Body of pancreas (tissue), 4 donors: Measurements from ENCODE around the gene IL21R. TPM values are rescaled to one million over a fixed set of nuclear protein-coding genes. Genes with fewer than 3 reads are reported as not detected.

Experiments used
- ATAC-seq: fragments of 150-250 bp; one replicate; pipeline ENCODE4 v1.9.1; 2016
- DNase-seq, 4 donors: peaks; one replicate each; pipeline ENCODE4 v3.0.0-alpha.2; 2019
- H3K27ac ChIP-seq, 4 donors: fragments of 200-600 bp; sonication (generic); 1 replicate in 3 of 4; 2 replicates in 1 of 4; pipeline versions ENCODE4 v1.5.1 to v1.6.1; 2016 to 2019; ENCODE audit warnings: mild to moderate bottlenecking in 1 of 4, mixed read lengths in 1 of 4, moderate library complexity in 1 of 4
- H3K27me3 ChIP-seq, 2 donors: fragments of 200-600 bp; sonication (generic); one replicate each; pipeline ENCODE4 v1.6.0; 2016; ENCODE audit warnings: mild to moderate bottlenecking in 1 of 2
- H3K36me3 ChIP-seq, 2 donors: fragments of 200-600 bp; sonication (generic); replicated peaks in 1 of 2; 2 replicates each; pipeline ENCODE4 v1.5.1; 2016; ENCODE audit warnings: low read depth in 2 of 2; ENCODE audit not compliant: insufficient read depth in 1 of 2
- H3K4me1 ChIP-seq: fragments of 200-600 bp; sonication (generic); one replicate; pipeline ENCODE4 v1.6.0; 2016
- H3K4me3 ChIP-seq, 2 donors: fragments of 200-600 bp; sonication (generic); 1 replicate in 1 of 2; 2 replicates in 1 of 2; pipeline ENCODE4 v1.5.1; 2016 to 2019
- H3K9me3 ChIP-seq, 3 donors: fragments of 200-600 bp; sonication (generic); 1 replicate in 2 of 3; 2 replicates in 1 of 3; pipeline ENCODE4 v1.5.1; 2016
- POLR2A ChIP-seq, 3 donors: fragments of 450-650 bp; IDR thresholded peaks; one replicate each; pipeline ENCODE4 v1.6.1; 2016; ENCODE audit warnings: antibody characterized with exemption in 3 of 3, mild to moderate bottlenecking in 2 of 3
- WGBS, 2 donors: methylation state at CpG; one replicate each; pipeline ENCODE4 v1.1.5; 2017; 5-methylcytosine and 5-hydroxymethylcytosine counted together
- intact Hi-C: fragments of 100-400 bp; cut with DNase I; formaldehyde crosslinking; loops from one replicate; pipeline ENCODE4 v1.15.1; 2023
- total RNA-seq, 2 donors: library from RNA; depleted of rRNA; stranded (reverse); fragments of >200 nt; gene quantifications; one replicate each; pipeline ENCODE4 v1.1.0, GENCODE V29; 2016
- TF ChIP-seq, protein P1 (sequence below), 7 experiments: fragments of 450-650 bp in 4 of 7; fragments of 200-600 bp in 3 of 7; sonication (generic) in 3 of 7; IDR thresholded peaks; one replicate each; pipeline ENCODE4 v1.5.1; 2016 to 2019; ENCODE audit warnings: antibody characterized with exemption in 7 of 7

Gene IL21R
- total RNA-seq, 2 donors from 2014 or later, result 0.26 TPM; not detected in 1

- H3K27ac ChIP-seq, result no peak overlapping the region
- no peaks in the 10 kb centered on the region for H3K9me3 ChIP-seq
- H3K4me3 ChIP-seq, result no peak overlapping the region
- TF ChIP-seq POLR2A (IDR thresholded peaks at IDR 0.05), result no peak
- TF ChIP-seq, protein P1, sequence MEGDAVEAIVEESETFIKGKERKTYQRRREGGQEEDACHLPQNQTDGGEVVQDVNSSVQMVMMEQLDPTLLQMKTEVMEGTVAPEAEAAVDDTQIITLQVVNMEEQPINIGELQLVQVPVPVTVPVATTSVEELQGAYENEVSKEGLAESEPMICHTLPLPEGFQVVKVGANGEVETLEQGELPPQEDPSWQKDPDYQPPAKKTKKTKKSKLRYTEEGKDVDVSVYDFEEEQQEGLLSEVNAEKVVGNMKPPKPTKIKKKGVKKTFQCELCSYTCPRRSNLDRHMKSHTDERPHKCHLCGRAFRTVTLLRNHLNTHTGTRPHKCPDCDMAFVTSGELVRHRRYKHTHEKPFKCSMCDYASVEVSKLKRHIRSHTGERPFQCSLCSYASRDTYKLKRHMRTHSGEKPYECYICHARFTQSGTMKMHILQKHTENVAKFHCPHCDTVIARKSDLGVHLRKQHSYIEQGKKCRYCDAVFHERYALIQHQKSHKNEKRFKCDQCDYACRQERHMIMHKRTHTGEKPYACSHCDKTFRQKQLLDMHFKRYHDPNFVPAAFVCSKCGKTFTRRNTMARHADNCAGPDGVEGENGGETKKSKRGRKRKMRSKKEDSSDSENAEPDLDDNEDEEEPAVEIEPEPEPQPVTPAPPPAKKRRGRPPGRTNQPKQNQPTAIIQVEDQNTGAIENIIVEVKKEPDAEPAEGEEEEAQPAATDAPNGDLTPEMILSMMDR (IDR thresholded peaks at IDR 0.05), result no peak
- WGBS, 2 donors, result 69 to 72% methylated on average over 14 to 20 of the region's 20 CpGs
- intact Hi-C loops, result no loop called here
- ATAC-seq (no peak), DNase-seq (no peak)
- no peaks in the 10 kb centered on the region for H3K27me3 ChIP-seq
- H3K36me3 ChIP-seq, result no peaks in the 10 kb centered on the region
- H3K4me1 ChIP-seq, result no peaks in the 10 kb centered on the region
Measured at GRCh38 chr16:27402964-27403600, 1.1 kb downstream of the IL21R start.

DNA sequence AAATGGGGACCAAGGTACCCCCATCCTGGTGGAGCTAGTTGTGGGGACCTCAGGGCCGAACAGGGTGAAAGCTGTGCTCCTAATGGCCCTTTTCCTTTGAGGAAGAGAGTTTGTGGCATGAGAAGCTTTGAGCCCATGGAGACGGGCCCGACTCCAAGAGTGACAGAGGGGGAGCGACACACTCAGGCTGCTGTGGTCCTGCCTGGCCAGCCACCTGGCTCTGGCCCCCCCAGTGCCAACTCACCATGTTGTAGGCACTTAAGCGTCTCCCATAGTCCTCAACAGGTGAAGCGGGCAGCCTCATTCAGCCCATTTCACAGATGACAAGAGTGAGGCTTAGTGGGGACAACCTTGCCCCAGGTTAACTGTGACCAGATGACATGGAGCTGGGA lies 1.6 kb downstream of the IL21R start:
- H3K36me3 ChIP-seq, result no peaks in the 10 kb centered on the region
- 65 to 67% methylated on average over 2 to 6 of the region's 6 CpGs for WGBS, 2 donors
- intact Hi-C loops, result no loop called here
- no peak overlapping the region for H3K4me3 ChIP-seq
- no peak for DNase-seq
- H3K27ac ChIP-seq, result no peak overlapping the region
- no peaks in the 10 kb centered on the region for H3K9me3 ChIP-seq
- TF ChIP-seq POLR2A (IDR thresholded peaks at IDR 0.05), result no peak
- TF ChIP-seq, protein P1 (IDR thresholded peaks at IDR 0.05), result no peak
- ATAC-seq, result no peak
- no peaks in the 10 kb centered on the region for H3K27me3 ChIP-seq
- H3K4me1 ChIP-seq, result no peaks in the 10 kb centered on the region

- DNase-seq, result no peak
- Histone ChIP-seq H3K4me3 (no peak overlapping the region), H3K27ac (no peak overlapping the region), H3K9me3 (no peaks in the 10 kb centered on the region), H3K36me3 (no peaks in the 10 kb centered on the region), H3K4me1 (no peaks in the 10 kb centered on the region), H3K27me3 (no peaks in the 10 kb centered on the region)
- TF ChIP-seq, protein P1 (IDR thresholded peaks at IDR 0.05), result no peak
- no peak for TF ChIP-seq POLR2A (IDR thresholded peaks at IDR 0.05)
- intact Hi-C loops, result no loop called here
- ATAC-seq, result no peak
- 71 to 78% methylated on average over 6 to 10 of the region's 10 CpGs for WGBS, 2 donors
Measured at GRCh38 chr16:27404163-27404823, 2.3 kb downstream of the IL21R start.

- H3K9me3 ChIP-seq, result no peaks in the 10 kb centered on the region
- H3K27ac ChIP-seq, result no peak overlapping the region
- 44 to 48% methylated on average over 16 of the region's 19 CpGs for WGBS, 2 donors
- TF ChIP-seq POLR2A (IDR thresholded peaks at IDR 0.05), result no peak
- TF ChIP-seq, protein P1 (IDR thresholded peaks at IDR 0.05), result no peak
- no peaks in the 10 kb centered on the region for H3K4me1 ChIP-seq
- no peak for ATAC-seq
- H3K4me3 ChIP-seq, result no peak overlapping the region
- H3K27me3 ChIP-seq, result no peaks in the 10 kb centered on the region
- DNase-seq, result no peak
- intact Hi-C loops, result no loop called here
- H3K36me3 ChIP-seq, result no peaks in the 10 kb centered on the region
Measured at GRCh38 chr16:27405546-27406451, 3.8 kb downstream of the IL21R start.
